Measurements from ENCODE around the gene ADM.

The ADM gene

DNA sequence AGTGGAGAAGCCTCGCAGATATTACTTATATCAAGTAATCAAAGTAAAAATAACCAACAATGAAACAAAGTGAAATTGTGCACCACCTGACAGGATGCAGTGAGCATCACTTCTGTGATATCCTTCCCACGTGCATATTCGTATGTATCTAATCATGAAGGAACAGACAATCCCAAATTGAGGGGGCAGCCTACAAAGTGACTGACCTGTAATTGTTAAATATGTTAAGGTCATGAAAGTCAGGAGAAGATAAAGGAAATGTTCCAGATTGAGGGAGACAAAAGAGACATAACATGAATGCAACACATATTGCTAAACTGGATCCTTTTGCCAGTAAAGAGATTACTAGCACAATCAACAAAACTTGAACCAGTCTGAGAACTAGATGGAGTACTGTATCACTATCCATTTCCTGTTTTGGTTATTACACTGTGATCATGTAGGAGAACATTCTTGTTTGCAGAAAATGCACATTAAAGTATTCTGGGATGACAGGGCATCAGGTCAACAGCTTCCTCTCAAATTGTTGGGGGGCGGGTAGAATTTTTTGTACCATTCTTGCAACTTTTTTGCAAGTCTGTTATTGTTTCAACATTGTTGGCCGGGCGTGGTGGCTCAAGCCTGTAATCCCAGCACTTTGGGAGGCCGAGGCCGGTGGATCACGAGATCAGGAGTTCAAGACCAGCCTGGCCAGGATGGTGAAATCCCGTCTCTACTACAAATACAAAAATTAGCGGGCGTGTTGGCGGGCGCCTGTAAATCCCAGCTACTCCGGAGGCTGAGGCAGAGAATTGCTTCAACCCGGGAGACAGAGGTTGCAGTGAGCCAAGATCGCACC lies 12.9 kb upstream of the ADM start:
- no peak for DNase-seq (ENCODE audit: low read depth)

DNA sequence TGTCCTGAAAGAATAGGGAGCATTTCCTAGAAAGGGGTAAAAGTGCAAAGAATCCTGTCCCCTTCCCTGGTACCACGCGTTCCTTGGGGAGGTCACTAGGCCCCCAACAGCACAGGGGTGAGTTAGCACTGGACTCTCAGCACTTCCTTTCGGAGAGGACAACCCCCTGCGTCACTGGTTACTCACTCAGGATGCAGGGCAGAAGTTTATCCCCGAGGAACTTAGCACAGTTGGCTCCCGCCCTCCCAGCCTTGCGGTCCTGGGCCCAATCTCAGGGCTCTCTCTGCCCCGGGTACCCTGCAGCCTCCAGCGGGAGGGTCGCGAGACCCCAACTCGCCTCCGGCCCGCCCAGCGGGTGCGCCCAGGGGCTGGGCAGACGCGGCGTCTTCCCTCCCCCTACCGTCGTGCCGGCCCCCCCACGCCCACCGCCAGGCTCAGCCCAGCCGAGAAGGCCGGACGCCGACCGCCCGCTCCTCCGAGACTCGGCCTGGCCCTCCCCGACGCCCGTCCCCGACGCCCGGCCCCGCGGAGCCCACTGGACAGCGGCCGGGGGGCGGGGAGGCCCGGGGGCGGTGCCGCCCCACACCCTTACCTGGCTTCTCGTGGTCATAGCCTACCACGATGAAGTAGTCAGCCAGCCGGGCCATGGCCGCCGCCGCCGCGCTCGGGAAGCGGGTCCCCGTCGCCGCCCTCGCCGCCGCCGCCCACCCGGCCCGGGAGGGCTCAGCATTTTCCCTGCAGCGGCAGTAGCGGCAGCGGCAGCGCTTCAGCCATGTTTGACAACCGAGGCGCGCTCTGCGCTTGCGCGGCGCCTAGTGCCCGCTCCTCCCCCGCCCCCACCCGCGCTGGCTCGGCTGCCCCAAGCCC lies 11.2 kb upstream of the ADM start, which contains the start of gene SBF2:
SBF2 (minus strand) TSS at position 797 of the 867 bp plus-strand sequence; CDS start at position 647, 150 bp downstream.
- DNase-seq (ENCODE audit: low read depth): peak; percentile 83

DNA sequence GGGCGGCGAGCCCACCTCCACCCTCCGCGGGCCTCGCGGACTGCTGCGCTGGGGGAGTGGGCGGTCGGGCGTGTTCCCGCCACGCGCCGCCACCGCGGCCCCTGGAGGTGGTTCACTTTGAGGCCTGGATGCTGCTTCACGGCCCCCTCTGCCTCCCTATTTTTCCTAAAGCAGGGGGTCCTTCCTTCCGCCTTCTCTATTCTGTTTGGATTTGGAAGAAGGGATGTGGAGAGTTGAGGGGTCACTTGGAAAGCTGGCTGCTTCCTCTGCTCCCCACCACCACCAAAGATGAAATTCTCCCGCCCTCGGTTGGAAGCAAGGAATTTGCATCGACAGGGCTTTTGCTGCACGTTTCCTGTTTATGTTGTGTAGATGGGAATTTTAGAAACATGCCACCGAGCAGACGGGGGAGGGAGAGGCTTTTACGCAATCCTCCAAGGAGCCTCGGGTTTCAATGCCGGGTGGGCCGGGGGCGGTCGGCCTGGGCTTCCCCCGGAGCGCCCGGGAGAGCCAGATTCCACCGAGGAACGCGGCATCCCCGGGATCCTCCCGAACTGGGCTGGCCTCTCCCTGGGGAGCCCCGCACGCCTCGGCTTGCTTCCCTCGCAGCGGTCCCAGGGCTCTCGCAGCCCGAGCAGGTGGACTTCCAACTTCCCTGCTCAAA lies 10.5 kb upstream of the ADM start:
- no peak for DNase-seq (ENCODE audit: low read depth)

DNA sequence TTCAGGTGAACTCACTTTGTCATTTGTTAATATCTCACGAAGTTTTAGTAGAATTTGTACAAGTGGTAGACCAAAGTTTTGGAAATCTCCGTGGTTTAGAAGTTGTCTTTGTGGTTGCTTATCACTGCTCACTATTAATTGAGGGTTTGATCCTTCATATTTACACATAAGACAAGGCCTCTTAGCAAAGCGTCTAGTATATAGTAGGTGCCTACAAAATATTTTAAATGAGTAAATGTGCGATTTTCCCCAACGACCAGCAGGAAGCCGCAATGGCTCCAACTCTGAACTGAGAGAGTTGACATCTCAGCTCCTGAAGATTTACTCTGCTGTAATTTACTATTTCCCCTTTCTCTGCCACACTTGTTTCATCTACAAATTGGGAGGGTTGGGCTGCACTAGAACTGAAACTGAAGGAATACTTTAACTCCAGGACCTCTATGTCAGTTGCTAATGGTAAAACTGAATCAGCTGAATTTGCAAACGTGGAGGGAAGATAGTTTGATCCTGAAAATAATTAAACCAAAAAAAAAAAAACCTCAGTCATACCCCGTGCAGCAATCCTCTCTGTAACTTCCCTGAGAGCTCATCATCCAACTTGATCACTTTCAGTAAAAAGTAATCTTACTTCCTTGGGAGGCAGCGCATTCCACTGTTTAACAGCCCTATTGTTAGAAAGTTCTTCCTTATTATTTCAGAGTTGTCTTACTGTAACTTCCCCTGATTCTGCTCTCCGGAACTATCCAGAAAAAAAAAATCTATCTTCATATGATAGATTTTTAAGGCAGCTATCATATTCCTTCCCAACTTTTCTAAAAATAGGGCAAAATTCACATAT lies 9.6 kb upstream of the ADM start:
- DNase-seq (ENCODE audit: low read depth): no peak

DNA sequence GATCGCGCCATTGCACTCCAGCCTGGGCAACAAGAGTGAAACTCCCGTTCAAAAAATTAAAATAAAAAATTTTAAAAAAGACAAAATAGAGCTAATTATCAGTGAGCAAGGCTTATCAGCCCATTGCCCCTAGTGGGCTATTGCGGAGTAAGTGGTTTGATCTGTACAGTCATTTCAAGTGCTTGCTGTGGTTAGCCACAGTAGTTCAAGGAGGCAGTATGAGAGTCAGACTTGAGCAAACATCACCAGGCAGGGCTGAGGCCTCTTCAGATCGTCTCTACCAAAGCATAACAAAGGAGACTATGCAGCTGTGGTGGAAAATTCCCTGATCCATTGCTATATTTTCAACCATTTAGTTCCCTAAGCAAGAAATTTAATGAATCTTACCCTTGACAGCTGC lies 6.5 kb upstream of the ADM start:
- DNase-seq (ENCODE audit: low read depth): peak; percentile 83

DNA sequence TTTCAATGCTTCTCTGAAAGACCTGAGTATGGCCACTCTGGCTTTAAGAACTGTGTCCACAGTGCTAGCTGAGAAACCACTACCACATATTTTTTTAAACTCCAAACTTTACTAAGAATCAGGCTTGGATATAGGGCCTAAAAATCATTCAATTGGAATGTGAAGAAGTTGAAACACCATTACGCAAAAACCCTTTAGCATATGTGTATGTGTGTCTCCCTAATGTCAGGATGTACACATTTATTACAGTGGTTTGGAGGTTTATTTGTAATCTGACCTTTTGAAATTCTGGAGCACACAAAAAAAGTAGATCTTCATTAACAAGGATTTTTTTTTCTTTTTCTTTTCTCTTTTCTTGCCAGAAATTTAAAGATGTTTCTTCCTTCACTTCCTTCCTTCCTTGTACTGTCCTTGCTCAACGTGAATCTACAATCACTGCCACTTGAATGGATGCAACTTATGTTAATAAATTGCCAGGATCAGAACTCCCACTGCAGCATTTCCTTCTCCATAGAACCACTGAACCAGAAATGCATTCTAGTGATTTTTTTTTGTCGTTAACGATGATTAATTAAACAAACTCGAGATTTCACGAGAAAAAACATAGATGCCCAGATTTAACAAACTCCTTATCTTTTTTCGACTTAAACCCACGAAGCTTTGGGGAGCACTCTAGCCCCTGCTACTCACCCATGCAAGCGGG lies 3.1 kb upstream of the ADM start:
- no peak for DNase-seq (ENCODE audit: low read depth)

DNA sequence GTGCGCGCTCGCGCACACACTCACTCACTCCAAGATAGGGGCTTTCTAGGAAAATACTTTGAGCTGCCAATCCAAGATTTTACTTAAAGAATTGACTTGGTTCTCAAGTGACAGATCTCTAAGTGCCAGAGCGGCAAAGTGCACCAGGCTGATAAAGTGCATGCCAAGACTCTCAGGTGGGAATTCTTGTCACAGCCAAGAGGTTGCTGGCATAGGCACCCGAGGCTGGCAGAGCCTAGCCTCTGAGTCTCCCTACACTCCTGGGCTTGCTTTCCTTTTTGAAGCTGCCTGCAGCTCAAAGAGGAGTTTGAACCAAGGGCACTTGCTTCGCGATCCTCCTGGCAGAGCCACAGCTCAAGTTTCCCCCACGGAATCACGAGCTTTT lies 2.5 kb upstream of the ADM start:
- DNase-seq (ENCODE audit: low read depth): no peak

DNA sequence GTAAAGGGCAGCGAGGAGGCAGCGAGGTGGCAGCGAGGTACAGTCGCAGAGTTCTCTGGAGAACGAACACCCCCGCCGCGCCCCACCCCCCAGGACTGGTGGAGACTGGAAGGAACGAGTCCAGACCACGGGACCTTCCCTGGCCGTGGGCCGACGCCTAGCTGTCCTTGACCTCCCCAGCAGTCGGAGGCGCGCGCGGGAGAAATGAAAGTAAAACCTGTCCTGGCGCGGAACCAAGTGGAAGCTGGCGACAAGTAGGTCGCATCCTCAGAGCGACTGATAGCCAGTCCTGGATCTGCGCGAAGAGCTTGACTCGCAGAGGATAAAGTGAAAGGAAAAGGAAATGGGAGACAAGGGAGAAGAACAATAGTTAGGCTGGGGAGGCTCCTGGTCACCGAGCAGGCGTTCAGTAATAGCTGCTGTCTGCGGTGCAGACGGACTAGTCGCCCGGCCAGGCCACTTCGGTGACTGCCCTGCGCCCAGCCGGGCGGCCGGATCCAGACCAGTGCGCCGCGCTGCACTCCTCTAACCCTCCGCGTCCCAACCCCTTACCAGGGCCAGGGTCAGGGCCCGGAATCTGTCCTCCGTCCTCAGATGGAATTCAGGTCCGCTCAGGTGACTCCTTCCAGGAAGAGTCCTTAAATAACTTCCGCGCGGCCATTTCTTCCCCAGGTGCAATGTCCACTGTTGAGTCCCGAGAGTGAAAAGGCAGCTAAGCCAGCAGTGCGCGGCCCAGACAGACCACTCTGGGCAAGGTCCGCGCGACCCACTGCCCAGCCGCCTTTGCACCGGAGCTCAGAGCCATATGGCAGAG lies 1.9 kb upstream of the ADM start:
- no peak for DNase-seq (ENCODE audit: low read depth)

DNA sequence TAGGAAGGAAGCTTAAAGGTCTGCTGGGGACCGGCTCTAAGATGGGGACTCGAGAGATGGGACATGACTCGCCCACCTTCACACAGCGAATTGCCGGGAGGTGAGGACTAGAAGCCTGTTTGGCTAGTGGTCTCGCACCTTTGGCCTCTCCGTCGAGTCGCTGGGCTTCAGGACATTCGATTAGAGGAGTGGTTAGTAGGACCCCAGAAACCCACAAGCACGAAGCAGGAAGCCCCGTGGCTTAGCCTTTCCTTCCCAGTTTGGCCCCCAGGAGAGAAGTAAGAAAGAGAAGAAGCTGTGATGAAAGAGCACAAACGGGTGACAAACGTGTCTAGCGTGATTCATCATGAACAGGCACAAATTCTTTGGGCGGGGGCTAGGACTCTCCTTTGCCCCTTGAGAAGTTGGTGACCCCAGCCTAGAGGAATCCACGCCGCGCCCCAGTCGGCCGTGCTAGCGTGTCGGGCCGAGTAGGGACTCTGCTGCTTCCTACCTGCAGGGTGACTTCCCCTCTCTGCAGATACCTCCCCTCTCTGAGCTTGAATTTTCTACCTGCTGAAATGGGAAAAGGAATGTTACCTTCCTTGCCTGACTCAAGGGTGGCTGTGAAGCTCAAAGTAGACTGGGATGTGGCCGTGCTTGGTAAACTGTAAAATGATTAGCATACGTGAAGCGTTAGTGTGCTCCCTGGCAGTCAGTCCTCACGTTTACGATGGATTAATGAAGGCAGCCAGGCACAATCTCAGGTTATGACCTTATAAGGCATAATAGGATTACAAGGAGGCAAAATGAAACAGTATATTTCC lies 1.1 kb upstream of the ADM start:
- no peak for DNase-seq (ENCODE audit: low read depth)

DNA sequence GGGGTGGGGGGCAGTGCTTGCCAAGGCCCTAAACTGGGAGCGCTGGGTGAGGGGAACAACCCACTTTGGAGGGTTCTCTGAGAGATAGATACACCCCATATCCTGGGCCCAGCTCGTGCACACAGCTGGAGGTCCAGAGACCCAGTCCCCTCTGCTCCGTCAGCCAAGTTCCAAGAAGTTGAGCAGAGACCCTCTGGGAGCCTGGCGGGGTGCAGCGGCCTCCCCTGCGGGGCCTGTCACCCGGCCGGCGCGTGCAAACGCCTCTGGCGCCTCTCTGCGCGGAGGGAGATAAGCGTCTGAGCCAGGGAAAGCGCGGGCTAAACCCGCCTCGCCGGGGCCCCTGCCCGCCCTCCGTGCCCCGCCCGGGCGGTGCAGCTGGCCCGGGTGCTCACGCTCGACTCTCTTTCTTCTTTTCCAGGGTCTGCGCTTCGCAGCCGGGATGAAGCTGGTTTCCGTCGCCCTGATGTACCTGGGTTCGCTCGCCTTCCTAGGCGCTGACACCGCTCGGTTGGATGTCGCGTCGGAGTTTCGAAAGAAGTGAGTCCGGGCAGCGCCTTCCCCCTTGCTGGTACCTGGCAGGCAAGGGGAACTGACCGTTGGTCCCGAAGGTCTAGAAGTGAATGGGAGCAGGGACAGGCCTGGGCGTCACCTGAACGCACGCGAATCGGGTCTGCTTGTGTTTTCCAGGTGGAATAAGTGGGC lies 540 bp downstream of the ADM start:
- DNase-seq (ENCODE audit: low read depth): no peak

DNA sequence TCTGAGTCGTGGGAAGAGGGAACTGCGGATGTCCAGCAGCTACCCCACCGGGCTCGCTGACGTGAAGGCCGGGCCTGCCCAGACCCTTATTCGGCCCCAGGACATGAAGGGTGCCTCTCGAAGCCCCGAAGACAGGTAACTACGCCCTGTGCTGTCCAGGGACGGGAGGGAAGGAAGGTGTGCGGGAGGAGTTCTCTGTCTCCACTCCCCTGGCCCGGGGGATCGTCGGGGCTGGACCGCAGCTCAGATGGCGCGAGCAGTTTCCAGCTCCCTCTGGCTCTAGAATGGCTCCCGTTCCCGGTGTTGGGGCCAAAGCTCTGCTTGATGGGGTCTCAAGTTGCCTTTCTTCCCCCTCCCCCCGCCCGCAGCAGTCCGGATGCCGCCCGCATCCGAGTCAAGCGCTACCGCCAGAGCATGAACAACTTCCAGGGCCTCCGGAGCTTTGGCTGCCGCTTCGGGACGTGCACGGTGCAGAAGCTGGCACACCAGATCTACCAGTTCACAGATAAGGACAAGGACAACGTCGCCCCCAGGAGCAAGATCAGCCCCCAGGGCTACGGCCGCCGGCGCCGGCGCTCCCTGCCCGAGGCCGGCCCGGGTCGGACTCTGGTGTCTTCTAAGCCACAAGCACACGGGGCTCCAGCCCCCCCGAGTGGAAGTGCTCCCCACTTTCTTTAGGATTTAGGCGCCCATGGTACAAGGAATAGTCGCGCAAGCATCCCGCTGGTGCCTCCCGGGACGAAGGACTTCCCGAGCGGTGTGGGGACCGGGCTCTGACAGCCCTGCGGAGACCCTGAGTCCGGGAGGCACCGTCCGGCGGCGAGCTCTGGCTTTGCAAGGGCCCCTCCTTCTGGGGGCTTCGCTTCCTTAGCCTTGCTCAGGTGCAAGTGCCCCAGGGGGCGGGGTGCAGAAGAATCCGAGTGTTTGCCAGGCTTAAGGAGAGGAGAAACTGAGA lies 1.4 kb downstream of the ADM start:
- no peak for DNase-seq (ENCODE audit: low read depth)

DNA sequence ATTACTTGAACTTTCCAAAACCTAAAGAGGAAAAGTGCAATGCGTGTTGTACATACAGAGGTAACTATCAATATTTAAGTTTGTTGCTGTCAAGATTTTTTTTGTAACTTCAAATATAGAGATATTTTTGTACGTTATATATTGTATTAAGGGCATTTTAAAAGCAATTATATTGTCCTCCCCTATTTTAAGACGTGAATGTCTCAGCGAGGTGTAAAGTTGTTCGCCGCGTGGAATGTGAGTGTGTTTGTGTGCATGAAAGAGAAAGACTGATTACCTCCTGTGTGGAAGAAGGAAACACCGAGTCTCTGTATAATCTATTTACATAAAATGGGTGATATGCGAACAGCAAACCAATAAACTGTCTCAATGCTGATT lies 2.1 kb downstream of the ADM start:
- DNase-seq (ENCODE audit: low read depth): no peak

DNA sequence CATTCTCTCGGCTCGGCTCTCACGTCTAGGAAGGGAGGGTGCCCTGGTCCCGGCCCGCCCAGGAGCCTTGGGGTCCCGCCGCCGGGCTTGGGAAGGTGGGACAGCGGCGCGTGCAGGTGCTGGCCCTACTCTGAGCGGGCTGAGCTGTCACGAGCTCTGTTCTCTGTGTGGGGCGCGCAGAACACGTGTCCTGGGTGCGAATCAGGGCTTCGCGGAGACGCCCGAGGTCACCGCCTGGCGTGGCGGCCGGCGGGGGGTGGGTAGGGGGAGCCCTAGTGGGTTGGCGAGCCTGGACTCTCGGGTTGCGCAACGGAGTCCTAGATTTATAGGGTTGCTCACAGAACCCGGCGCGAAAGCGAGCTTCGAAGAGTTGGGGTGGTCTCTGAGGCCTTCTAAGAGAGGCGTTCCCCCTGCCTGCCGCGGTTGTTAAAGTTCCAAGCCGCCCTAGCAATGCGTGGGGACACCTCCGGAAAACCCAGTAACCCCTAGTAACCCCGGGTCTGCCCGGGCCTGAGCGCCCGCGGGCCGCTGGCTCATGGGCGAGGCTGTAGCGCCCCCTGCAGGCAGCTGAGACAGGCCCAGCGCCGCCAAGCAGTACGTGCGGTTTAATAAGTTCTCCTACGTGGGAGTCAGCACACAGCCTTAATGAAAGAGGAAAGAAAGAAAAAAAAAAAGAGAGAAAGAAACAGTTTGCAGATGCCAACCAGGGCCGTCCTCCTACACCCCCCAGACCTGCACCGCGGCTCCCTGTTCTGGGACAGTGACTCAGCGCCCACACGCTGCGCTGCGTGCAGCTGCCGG lies 2.7 kb downstream of the ADM start:
- peak; percentile 75 for DNase-seq (ENCODE audit: low read depth)

DNA sequence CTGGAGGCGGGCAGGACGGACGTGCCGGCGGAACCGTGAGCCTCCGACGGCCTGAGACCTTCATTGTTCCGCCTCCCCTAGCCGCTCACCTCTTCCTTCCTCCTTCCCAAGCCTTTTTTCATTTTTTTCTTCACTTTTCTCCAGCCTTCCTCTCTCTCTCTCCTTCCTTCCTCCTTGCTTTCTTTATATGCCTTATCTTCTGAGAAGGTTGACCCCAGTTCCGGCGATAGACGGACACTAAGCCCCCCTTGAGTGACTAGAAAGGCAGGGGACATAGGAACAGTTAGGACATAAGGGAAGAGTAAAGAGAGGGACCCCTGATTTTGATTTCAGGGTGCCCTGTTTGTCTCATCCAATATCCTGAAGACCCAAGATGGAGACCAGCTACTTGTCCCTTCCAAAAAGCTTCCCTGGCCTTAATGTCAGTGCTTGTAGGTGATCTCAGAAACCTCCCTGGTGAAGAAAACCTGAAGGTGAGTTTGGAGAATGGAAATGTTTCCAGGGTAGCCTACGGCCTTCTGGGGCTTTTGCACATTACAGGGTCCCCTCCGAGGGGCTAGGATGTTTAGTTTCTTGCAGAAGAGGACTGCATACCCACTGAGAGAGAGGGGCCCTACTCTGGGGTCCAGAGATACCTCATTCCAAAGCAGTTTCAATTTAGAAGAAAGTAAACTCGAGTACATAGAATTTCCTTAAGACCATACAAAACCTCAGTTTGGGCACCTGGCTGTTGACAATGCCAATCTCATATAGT lies 3.5 kb downstream of the ADM start:
- no peak for DNase-seq (ENCODE audit: low read depth)

DNA sequence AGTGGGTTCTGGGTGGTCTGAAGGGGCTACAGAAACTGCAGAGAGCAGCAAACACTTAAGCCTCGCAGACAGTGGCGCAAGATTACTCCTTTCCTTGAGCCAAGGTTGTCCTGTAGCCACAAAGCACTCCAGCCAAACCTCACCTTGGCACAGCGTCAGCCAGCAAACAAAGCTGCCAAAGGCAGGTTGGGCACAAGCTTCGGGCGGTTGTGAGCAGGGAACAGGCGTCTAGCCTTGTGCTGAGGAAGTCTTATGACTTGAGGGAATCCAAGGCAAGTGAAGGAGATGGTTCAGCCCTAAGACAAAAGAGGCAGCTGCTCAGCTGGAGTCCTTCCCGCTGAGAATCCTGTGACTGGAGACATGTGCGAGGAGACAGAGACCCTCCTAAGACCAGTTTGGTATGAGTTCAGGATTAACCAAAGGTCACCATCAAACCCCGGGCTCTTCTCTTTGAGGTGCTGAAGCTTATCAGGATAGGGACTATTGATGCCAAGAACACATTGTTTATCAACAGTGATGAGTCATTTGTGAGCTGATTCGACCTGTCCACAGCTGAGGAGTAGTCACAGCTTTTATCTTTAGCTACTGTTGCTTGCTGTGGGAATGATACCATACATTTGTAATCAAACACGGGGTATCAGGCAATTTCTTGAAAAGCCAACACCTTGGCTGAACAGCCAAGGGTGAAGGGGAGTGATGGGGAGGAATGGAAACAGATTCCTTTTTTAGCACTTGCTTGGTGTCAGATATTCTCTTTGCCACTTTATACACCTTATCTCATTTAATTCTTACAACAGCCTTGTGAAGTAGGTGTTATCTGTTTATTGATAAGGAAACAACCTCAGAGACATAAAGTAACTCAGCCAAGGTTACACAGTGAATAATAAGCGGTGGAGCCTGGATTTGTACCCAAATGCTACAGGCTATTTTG lies 4.6 kb downstream of the ADM start:
- DNase-seq (ENCODE audit: low read depth): no peak
